ENCODE data around the gene ADAMTS14.
"Not testable (repeated sequence)": the region's sequence is repeated elsewhere in the genome, so short reads cannot be mapped to it uniquely, and the experiment has no call there.

Gene ADAMTS14, protein sequence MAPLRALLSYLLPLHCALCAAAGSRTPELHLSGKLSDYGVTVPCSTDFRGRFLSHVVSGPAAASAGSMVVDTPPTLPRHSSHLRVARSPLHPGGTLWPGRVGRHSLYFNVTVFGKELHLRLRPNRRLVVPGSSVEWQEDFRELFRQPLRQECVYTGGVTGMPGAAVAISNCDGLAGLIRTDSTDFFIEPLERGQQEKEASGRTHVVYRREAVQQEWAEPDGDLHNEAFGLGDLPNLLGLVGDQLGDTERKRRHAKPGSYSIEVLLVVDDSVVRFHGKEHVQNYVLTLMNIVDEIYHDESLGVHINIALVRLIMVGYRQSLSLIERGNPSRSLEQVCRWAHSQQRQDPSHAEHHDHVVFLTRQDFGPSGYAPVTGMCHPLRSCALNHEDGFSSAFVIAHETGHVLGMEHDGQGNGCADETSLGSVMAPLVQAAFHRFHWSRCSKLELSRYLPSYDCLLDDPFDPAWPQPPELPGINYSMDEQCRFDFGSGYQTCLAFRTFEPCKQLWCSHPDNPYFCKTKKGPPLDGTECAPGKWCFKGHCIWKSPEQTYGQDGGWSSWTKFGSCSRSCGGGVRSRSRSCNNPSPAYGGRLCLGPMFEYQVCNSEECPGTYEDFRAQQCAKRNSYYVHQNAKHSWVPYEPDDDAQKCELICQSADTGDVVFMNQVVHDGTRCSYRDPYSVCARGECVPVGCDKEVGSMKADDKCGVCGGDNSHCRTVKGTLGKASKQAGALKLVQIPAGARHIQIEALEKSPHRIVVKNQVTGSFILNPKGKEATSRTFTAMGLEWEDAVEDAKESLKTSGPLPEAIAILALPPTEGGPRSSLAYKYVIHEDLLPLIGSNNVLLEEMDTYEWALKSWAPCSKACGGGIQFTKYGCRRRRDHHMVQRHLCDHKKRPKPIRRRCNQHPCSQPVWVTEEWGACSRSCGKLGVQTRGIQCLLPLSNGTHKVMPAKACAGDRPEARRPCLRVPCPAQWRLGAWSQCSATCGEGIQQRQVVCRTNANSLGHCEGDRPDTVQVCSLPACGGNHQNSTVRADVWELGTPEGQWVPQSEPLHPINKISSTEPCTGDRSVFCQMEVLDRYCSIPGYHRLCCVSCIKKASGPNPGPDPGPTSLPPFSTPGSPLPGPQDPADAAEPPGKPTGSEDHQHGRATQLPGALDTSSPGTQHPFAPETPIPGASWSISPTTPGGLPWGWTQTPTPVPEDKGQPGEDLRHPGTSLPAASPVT

GRCh38 chr10:70672165-70673042, at the start of gene ADAMTS14:
Gene ADAMTS14 (plus strand): TSS chr10:70672506. CDS start chr10:70672803, 297 bp downstream.
- FAIRE-seq (peak; percentile 37), DNase-seq (ENCODE audit: low spot score) (no peak)

GRCh38 chr10:70622541-70622940, 49.8 kb upstream of the ADAMTS14 start:
- DNase-seq (ENCODE audit: low spot score) (no peak), FAIRE-seq (no peak)

GRCh38 chr10:70622981-70623844, 49.1 kb upstream of the ADAMTS14 start:
- FAIRE-seq, result no peak
- DNase-seq (ENCODE audit: low spot score), result no peak

DNA sequence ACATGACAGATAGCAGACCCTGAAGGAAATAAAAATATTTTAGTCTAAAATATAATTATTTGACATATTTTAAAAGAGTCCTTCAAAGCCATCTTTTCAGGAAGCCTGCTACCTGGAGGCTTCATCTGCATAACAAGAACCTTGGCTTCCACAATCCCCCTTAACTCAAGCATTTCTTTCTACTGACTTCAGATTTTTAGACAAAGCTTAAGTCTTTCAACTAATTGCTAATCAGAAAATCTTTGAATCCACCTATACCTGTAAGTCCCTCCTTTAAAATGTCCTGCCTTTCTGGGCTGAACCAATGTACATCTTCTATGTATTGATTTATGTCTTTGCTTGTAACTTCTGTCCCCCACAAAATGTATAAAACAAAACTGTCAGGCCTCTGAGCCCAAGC, 46.2 kb upstream of the ADAMTS14 start:
- FAIRE-seq (no peak), DNase-seq (ENCODE audit: low spot score) (no peak)

DNA sequence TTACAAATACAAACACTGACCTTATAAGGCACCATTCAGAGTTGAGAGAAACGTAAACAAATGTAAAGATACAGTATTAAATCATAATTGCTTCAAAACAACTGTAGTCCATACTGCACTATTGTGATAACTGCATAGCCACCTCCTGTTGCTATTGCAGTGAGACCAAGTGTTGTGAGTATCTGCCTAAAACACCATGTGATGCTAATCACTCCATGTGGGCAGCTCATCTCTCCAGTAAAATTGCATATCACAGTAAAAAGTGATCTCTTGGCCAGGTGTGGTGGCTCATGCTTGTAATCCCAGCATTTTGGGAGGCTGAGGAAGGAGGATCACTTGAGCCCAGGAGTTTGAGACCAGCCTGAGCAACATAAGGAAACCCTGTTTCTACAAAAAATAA, 43.0 kb upstream of the ADAMTS14 start:
- FAIRE-seq, result no peak
- no peak for DNase-seq (ENCODE audit: low spot score)

DNA sequence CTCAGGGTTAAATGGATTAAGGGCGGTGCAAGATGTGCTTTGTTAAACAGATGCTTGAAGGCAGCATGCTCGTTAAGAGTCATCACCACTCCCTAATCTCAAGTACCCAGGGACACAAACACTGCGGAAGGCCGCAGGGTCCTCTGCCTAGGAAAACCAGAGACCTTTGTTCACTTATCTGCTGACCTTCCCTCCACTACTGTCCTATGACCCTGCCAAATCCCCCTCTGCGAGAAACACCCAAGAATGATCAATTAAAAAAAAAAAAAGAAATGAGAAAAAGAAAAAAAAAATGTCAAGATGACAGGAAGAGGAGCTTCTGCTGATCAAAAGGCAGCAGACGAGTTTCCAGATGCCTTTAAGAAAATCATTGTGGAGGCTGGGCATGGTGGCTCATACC, 40.6 kb upstream of the ADAMTS14 start:
- FAIRE-seq; DNase-seq (ENCODE audit: low spot score): not testable (repeated sequence)

DNA sequence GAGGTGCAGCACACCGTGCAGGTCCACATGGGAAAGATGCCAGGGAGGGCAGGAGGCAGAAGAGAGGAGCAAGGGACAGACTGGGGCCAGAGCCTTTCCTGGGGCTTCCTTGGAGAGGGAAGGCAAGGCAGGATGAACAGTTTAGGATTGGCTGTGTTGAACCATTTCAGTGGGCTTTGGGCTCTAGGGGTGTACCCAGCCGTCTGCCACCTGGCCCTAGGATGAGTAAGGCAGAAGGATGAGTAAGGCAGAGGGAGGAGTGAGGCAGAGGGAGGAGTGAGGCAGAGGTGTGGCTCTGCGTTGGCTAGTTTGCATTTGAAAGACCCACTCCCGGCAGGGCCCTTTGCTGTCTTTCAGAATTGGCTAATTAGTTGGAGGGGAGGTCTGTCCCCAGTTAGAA, 38.3 kb upstream of the ADAMTS14 start:
- no peak for FAIRE-seq
- DNase-seq (ENCODE audit: low spot score), result peak; percentile 49

GRCh38 chr10:70634515-70634914, 37.8 kb upstream of the ADAMTS14 start:
- FAIRE-seq; DNase-seq (ENCODE audit: low spot score): not testable (repeated sequence)

GRCh38 chr10:70639640-70640383, 32.5 kb upstream of the ADAMTS14 start:
- FAIRE-seq; DNase-seq (ENCODE audit: low spot score): not testable (repeated sequence)

- not testable (repeated sequence) for FAIRE-seq; DNase-seq (ENCODE audit: low spot score)
Observed at GRCh38 chr10:70643272-70643671, 29.0 kb upstream of the ADAMTS14 start.

GRCh38 chr10:70644959-70645358, 27.3 kb upstream of the ADAMTS14 start:
- DNase-seq (ENCODE audit: low spot score); FAIRE-seq: not testable (repeated sequence)

- FAIRE-seq (no peak), DNase-seq (ENCODE audit: low spot score) (no peak)
Observed at GRCh38 chr10:70647086-70647485, 25.2 kb upstream of the ADAMTS14 start.

GRCh38 chr10:70648427-70648826, 23.9 kb upstream of the ADAMTS14 start:
- no peak for DNase-seq (ENCODE audit: low spot score)

GRCh38 chr10:70649526-70649925, 22.8 kb upstream of the ADAMTS14 start:
- peak; percentile 96 for FAIRE-seq
- DNase-seq (ENCODE audit: low spot score), result peak; percentile 72

More at GRCh38 chr10:70648427-70648826, 23.9 kb upstream of the ADAMTS14 start:
- no peak for FAIRE-seq

GRCh38 chr10:70650104-70650503, 22.2 kb upstream of the ADAMTS14 start:
- FAIRE-seq (no peak), DNase-seq (ENCODE audit: low spot score) (no peak)

GRCh38 chr10:70650718-70651117, 21.6 kb upstream of the ADAMTS14 start:
- FAIRE-seq (no peak), DNase-seq (ENCODE audit: low spot score) (no peak)

DNA sequence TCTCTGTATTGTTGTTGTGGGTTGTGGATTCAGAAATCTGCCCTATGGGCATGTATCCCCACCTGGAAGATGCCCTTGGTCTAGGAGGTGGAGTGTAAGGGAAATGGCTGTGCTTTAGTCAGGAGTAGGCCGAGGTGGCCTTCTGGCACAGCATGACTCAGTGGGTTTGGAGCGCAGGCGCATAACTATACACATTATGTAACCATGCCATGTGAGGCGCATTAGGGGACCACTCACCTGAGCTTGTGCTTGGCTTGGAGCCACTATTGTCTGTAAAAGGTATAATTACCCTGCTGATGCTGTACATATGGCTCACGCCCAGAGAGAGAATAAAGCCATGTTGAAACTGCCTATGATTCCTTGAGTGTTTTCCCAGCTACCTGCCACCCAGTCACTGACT, 20.6 kb upstream of the ADAMTS14 start:
- DNase-seq (ENCODE audit: low spot score) (no peak), FAIRE-seq (no peak)

- no peak for FAIRE-seq
- DNase-seq (ENCODE audit: low spot score), result peak; percentile 83
Observed at GRCh38 chr10:70652761-70653657, 19.3 kb upstream of the ADAMTS14 start.

Data from urothelium cell line (cell line).